Astrocyte (in vitro differentiated cells and primary cell): ENCODE measurements around the gene AHCY. TPM values are rescaled to one million over a fixed set of nuclear protein-coding genes. Genes with fewer than 3 reads are reported as not detected.

Experiments used
- DNase-seq: peaks from one replicate; pipeline ENCODE4 v3.0.0-alpha.2; 2010; ENCODE audit warnings: low read depth
- FAIRE-seq: peaks from 2 replicates; lab custom pipeline; 2011; peaks lifted over from hg19 to GRCh38; lab: Jason Lieb, UNC
- H2AFZ ChIP-seq: 2 replicates; pipeline ENCODE4 v1.6.0; 2012; ENCODE audit warnings: low read depth, low read length, inconsistent platforms
- H3K27ac ChIP-seq: 2 replicates; pipeline ENCODE4 v1.5.1; 2011; ENCODE audit warnings: low read depth, low read length, inconsistent platforms
- H3K27me3 ChIP-seq: 2 replicates; pipeline ENCODE4 v1.6.0; 2011; ENCODE audit warnings: low read length, inconsistent platforms; ENCODE audit not compliant: insufficient read depth
- H3K36me3 ChIP-seq: 2 replicates; pipeline ENCODE4 v1.5.1; 2011; ENCODE audit warnings: low read length, inconsistent platforms; ENCODE audit not compliant: insufficient read depth
- H3K4me1 ChIP-seq: 2 replicates; pipeline ENCODE4 v1.5.1; 2011; ENCODE audit warnings: low read length, inconsistent platforms; ENCODE audit not compliant: insufficient read depth
- H3K4me2 ChIP-seq: 2 replicates; pipeline ENCODE4 v1.6.0; 2012; ENCODE audit warnings: low read length, inconsistent platforms
- H3K4me3 ChIP-seq: 2 replicates; pipeline ENCODE4 v1.5.1; 2011; ENCODE audit warnings: low read depth, mild to moderate bottlenecking, low read length, inconsistent platforms; ENCODE audit not compliant: insufficient read depth
- H3K79me2 ChIP-seq: 2 replicates; pipeline ENCODE4 v1.6.0; 2012; ENCODE audit warnings: mild to moderate bottlenecking, low read length, inconsistent platforms; ENCODE audit not compliant: insufficient read depth
- H3K9ac ChIP-seq: 2 replicates; pipeline ENCODE4 v1.6.0; 2012; ENCODE audit warnings: mild to moderate bottlenecking, low read length, inconsistent platforms
- H3K9me3 ChIP-seq: 2 replicates; pipeline ENCODE4 v1.5.1; 2012; ENCODE audit warnings: low read depth, mild to moderate bottlenecking, low read length, inconsistent platforms; ENCODE audit not compliant: insufficient read depth
- H4K20me1 ChIP-seq: 2 replicates; pipeline ENCODE4 v1.6.0; 2012; ENCODE audit warnings: low read length, inconsistent platforms; ENCODE audit not compliant: insufficient read depth
- H3K27ac Mint-ChIP-seq: one replicate; pipeline ENCODE4 v1.8.0; 2021; ENCODE audit warnings: mild to moderate bottlenecking, mixed read lengths; ENCODE audit not compliant: unreplicated experiment
- H3K27me3 Mint-ChIP-seq: one replicate; pipeline ENCODE4 v1.8.0; 2021; ENCODE audit warnings: low read depth, mixed read lengths; ENCODE audit not compliant: unreplicated experiment
- H3K36me3 Mint-ChIP-seq: one replicate; pipeline ENCODE4 v1.8.0; 2021; ENCODE audit warnings: low read depth, mixed read lengths; ENCODE audit not compliant: unreplicated experiment
- H3K4me1 Mint-ChIP-seq: one replicate; pipeline ENCODE4 v1.8.0; 2021; ENCODE audit warnings: low read depth, mixed read lengths; ENCODE audit not compliant: unreplicated experiment
- H3K4me3 Mint-ChIP-seq: one replicate; pipeline ENCODE4 v1.8.0; 2021; ENCODE audit warnings: mild to moderate bottlenecking, moderate library complexity, mixed read lengths; ENCODE audit not compliant: unreplicated experiment
- H3K9me3 Mint-ChIP-seq: one replicate; pipeline ENCODE4 v1.8.0; 2021; ENCODE audit warnings: mild to moderate bottlenecking, mixed read lengths; ENCODE audit not compliant: unreplicated experiment
- EZH2 ChIP-seq: IDR thresholded peaks from 2 replicates; pipeline ENCODE4 v1.6.1; 2012; ENCODE audit warnings: mild to moderate bottlenecking, low read length, inconsistent platforms; ENCODE audit not compliant: insufficient read depth
- total RNA-seq: library from RNA; stranded (reverse); gene quantifications from 2 replicates; pipeline ENCODE4 v1.2.1, GENCODE V29; 2021
- TF ChIP-seq, protein P1 (sequence below): IDR thresholded peaks from 2 replicates; pipeline ENCODE4 v1.5.1; 2011; ENCODE audit warnings: low read depth, mild to moderate bottlenecking, inconsistent platforms, low read length, moderate library complexity; ENCODE audit not compliant: insufficient read depth

AHCY gene
- total RNA-seq, 1 donor from 2014 or later, result 203 TPM

DNA sequence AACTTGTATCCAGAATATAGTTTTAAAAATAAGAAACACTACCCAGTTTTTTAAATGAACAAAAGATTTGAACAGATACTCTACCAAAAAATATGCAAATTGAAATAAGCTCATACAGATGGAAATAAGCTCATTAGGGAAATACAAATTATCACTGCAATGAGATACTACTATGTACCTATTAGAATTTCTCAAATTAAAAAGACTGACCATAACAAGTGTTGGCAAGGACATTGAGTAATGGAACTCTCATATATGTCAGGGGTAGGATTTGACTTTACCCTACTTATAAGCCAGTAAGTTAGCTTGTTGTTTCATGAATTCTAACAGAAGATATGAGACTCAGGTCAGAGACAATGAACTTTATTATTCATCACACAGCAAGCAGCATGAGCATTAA is 71.5 kb downstream of the AHCY start:
- H4K20me1 ChIP-seq, result no peaks in the 10 kb centered on the region
- no peak overlapping the region for H3K9ac ChIP-seq
- FAIRE-seq (no peak), DNase-seq (no peak)
- H3K36me3 ChIP-seq, result no peaks in the 10 kb centered on the region
- no peak overlapping the region for H3K4me3 ChIP-seq
- no peak overlapping the region for H3K4me2 ChIP-seq
- H2AFZ ChIP-seq, result no peak overlapping the region
- Mint-ChIP-seq H3K27ac (no peak overlapping the region), H3K4me1 (no peaks in the 10 kb centered on the region), H3K4me3 (no peak overlapping the region), H3K27me3 (peaks cover 4% of the 10 kb centered on the region), H3K9me3 (peaks cover 11% of the 10 kb centered on the region), H3K36me3 (peaks cover 2% of the 10 kb centered on the region)
- TF ChIP-seq, protein P1, sequence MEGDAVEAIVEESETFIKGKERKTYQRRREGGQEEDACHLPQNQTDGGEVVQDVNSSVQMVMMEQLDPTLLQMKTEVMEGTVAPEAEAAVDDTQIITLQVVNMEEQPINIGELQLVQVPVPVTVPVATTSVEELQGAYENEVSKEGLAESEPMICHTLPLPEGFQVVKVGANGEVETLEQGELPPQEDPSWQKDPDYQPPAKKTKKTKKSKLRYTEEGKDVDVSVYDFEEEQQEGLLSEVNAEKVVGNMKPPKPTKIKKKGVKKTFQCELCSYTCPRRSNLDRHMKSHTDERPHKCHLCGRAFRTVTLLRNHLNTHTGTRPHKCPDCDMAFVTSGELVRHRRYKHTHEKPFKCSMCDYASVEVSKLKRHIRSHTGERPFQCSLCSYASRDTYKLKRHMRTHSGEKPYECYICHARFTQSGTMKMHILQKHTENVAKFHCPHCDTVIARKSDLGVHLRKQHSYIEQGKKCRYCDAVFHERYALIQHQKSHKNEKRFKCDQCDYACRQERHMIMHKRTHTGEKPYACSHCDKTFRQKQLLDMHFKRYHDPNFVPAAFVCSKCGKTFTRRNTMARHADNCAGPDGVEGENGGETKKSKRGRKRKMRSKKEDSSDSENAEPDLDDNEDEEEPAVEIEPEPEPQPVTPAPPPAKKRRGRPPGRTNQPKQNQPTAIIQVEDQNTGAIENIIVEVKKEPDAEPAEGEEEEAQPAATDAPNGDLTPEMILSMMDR, result no peak
- TF ChIP-seq EZH2, result no peak
- H3K9me3 ChIP-seq, result no peaks in the 10 kb centered on the region
- H3K27ac ChIP-seq, result no peak overlapping the region
- H3K79me2 ChIP-seq, result no peaks in the 10 kb centered on the region
- H3K4me1 ChIP-seq, result no peaks in the 10 kb centered on the region
- H3K27me3 ChIP-seq, result peaks cover 2% of the 10 kb centered on the region

Other genes starting within 250 kb of the AHCY start
- 122 and 125 TPM in 2 replicates for gene EIF2S2, start 191.1 kb downstream of the AHCY start, total RNA-seq
- not detected in 2 replicates for gene ASIP, start 61.9 kb downstream of the AHCY start, total RNA-seq
- 73.6 and 79.0 TPM in 2 replicates for gene ITCH, start 59.9 kb upstream of the AHCY start, total RNA-seq
- gene DYNLRB1, start 213.1 kb upstream of the AHCY start, total RNA-seq, result 112 and 118 TPM in 2 replicates